Calu3 (cell line): ENCODE results near the gene SMO. TPM values are rescaled to one million over a fixed set of nuclear protein-coding genes. Genes with fewer than 3 reads are reported as not detected.
A peak's percentile ranks its signal among the peaks of the same experiment; 100 is the strongest.
"Not testable (repeated sequence)": the region's sequence is repeated elsewhere in the genome, so short reads cannot be mapped to it uniquely, and the experiment has no call there.

ENCODE experiments used
- BruUV-seq: library from RNA; stranded (reverse); fragments of 400-500 nt; replicated peaks from 2 replicates; lab custom pipeline; 2021; lab: Mats Ljungman, UMichigan
- CTCF ChIA-PET: fragments of 300-600 bp; sonication (Branson Sonifier 250); formaldehyde crosslinking; loops from one replicate; lab custom pipeline; 2022; ENCODE audit warnings: antibody characterized with exemption; lab: Charles Lee
- DNase-seq: peaks from one replicate; pipeline ENCODE4 v3.0.0; 2022
- H3K27ac Mint-ChIP-seq: one replicate; pipeline ENCODE4 v1.8.0; 2022; ENCODE audit warnings: mixed read lengths; ENCODE audit not compliant: unreplicated experiment
- H3K27me3 Mint-ChIP-seq: one replicate; pipeline ENCODE4 v1.8.0; 2022; ENCODE audit warnings: mixed read lengths; ENCODE audit not compliant: unreplicated experiment
- H3K36me3 Mint-ChIP-seq: one replicate; pipeline ENCODE4 v1.8.0; 2022; ENCODE audit warnings: mild to moderate bottlenecking, moderate library complexity, mixed read lengths; ENCODE audit not compliant: insufficient read depth, unreplicated experiment
- H3K4me1 Mint-ChIP-seq: one replicate; pipeline ENCODE4 v1.8.0; 2022; ENCODE audit warnings: mild to moderate bottlenecking, low read depth, mixed read lengths; ENCODE audit not compliant: unreplicated experiment
- H3K4me3 Mint-ChIP-seq: one replicate; pipeline ENCODE4 v1.8.0; 2022; ENCODE audit warnings: mild to moderate bottlenecking, low read depth, moderate library complexity, mixed read lengths; ENCODE audit not compliant: unreplicated experiment
- H3K9me3 Mint-ChIP-seq: one replicate; pipeline ENCODE4 v1.8.0; 2022; ENCODE audit warnings: low read depth, mixed read lengths; ENCODE audit not compliant: unreplicated experiment
- CTCF ChIP-seq: fragments of 200-600 bp; IDR thresholded peaks from one replicate; pipeline ENCODE4 v1.8.0; 2022; ENCODE audit warnings: antibody characterized with exemption; ENCODE audit not compliant: unreplicated experiment
- intact Hi-C: fragments of 100-400 bp; cut with micrococcal nuclease; formaldehyde crosslinking; loops from one replicate; pipeline ENCODE4 v1.10.0; 2022; ENCODE audit not compliant: unreplicated experiment
- total RNA-seq: library from RNA; stranded (reverse); gene quantifications from 2 replicates; pipeline ENCODE4 v1.2.3, GENCODE V29; 2022

SMO gene
- total RNA-seq, 1 experiment from 2014 or later = 3.6 TPM

GRCh38 chr7:129218514-129219062 lies 30.2 kb downstream of the SMO start:
- no peaks in the 10 kb centered on the region for H3K36me3 Mint-ChIP-seq
- H3K4me1 Mint-ChIP-seq = peaks cover 7% of the 10 kb centered on the region
- CTCF ChIA-PET = interaction anchor here (0.5 to 2.4 kb wide), 12 partner anchors 11 to 425 kb away, joined by 3 to 19 read pairs (median 4); partner anchors contain the start of gene STRIP2
- H3K9me3 Mint-ChIP-seq = no peaks in the 10 kb centered on the region
- peaks cover 15% of the 10 kb centered on the region for H3K27me3 Mint-ChIP-seq
- peak; percentile 89 for TF ChIP-seq CTCF
- DNase-seq = peak; percentile 86
- BruUV-seq = no TSS peak
- H3K27ac Mint-ChIP-seq = no peak overlapping the region
- H3K4me3 Mint-ChIP-seq = no peak overlapping the region
- intact Hi-C loops = loop anchor here (1.0 kb wide), 3 partner anchors 63 to 254 kb away; no protein-coding TSS in a partner anchor

DNA sequence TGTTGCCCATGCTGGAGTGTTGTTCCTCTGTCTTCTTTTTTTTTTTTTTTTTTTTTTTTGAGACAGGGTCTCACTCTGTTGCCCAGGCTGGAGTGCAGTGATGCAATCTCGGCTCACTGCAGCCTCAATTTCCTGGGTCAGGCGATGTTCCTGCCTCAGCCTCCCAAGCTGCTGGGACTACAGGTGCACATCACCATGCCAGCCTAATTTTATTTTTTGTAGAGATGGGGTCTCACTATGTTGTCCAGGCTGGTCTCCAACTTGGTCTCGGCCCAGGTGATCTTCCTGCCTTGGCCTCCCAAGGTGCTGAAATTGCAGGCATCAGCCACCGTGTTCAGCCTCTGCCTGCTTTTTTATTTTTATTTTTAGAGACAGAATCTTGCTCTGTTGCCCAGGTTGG lies 30.7 kb downstream of the SMO start:
- H3K4me3 Mint-ChIP-seq, H3K4me1 Mint-ChIP-seq, H3K27ac Mint-ChIP-seq, H3K36me3 Mint-ChIP-seq, intact Hi-C loops, BruUV-seq, DNase-seq, H3K9me3 Mint-ChIP-seq: not testable (repeated sequence)
- CTCF ChIA-PET = interaction anchor here (0.6 to 2.4 kb wide), 12 partner anchors 15 to 424 kb away, joined by 3 to 19 read pairs (median 6); partner anchors contain the start of gene STRIP2
- H3K27me3 Mint-ChIP-seq = peaks cover 11% of the 10 kb centered on the region

DNA sequence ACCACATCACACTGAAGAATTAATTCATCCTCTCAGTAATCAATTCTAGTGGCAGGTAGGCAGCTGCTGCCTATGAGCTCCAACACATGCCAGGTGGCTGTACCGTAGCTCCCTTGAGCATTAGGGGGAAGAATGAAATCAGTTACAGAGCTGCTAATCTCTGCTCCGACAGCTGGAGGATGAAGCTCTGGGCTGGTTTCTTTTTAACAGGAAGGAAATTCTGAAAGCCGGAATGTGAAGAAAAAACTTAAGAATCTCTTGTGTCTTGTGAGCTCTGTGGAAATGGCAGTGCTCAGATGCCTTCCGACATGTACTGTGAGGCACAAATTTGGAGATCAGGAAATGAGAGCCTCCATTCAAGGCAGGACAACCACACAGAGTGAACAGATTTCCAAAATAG lies 33.6 kb downstream of the SMO start:
- Mint-ChIP-seq H3K9me3 (no peaks in the 10 kb centered on the region), H3K36me3 (peaks cover 22% of the 10 kb centered on the region), H3K4me3 (no peak overlapping the region), H3K4me1 (peaks cover 10% of the 10 kb centered on the region), H3K27ac (no peak overlapping the region), H3K27me3 (peaks cover 10% of the 10 kb centered on the region)
- BruUV-seq = no TSS peak
- CTCF ChIA-PET = interaction anchor here (0.6 to 0.7 kb wide), 3 partner anchors 373 to 1101 kb away, joined by 3 to 6 read pairs (median 4); no protein-coding TSS in a partner anchor
- no peak for DNase-seq
- TF ChIP-seq CTCF = no peak
- intact Hi-C loops = loop anchor here (10.0 kb wide), 1 partner anchor 143 kb away; no protein-coding TSS in a partner anchor

- CTCF ChIA-PET = interaction anchor here (0.5 to 1.5 kb wide), 6 partner anchors 29 to 275 kb away, joined by 3 to 7 read pairs (median 4); no protein-coding TSS in a partner anchor
- H3K27ac Mint-ChIP-seq = peak within 1 kb of the TSS; percentile 95
- intact Hi-C loops = loop anchor here (2.0 to 10.0 kb wide), 2 partner anchors 46 to 140 kb away; no protein-coding TSS in a partner anchor
- no peak for TF ChIP-seq CTCF
- H3K36me3 Mint-ChIP-seq = peaks cover 22% of the 10 kb centered on the region
- no peaks in the 10 kb centered on the region for H3K9me3 Mint-ChIP-seq
- BruUV-seq = TSS peak; percentile 80
- peak; percentile 96 for DNase-seq
- no peaks in the 10 kb centered on the region for H3K27me3 Mint-ChIP-seq
- peak within 1 kb of the TSS; percentile 84 for H3K4me3 Mint-ChIP-seq
- peaks cover 10% of the 10 kb centered on the region for H3K4me1 Mint-ChIP-seq
Measured at GRCh38 chr7:129224251-129225205, 36.1 kb downstream of the SMO start, which contains the start of gene AHCYL2. Gene AHCYL2, plus strand, starts transcription at chr7:129225030.
